ENCODE measurements around the gene IL5. TPM values are rescaled to one million over a fixed set of nuclear protein-coding genes. Genes with fewer than 3 reads are reported as not detected.

The IL5 gene
- total RNA-seq, 1 experiment from 2014 or later, result not detected

GRCh38 chr5:132559383-132560060 lies 16.2 kb upstream of the IL5 start:
- Histone ChIP-seq H3K9me3 (ENCODE audit: control insufficient read depth, insufficient read depth, low read depth, low read length) (no peaks in the 10 kb centered on the region), H3K4me3 (ENCODE audit: low read depth in 2 of 2, low read length in 2 of 2) (peak overlapping the region in 1 of 2 experiments; percentile 69; a peak in 2 of 4 replicates), H3K36me3 (ENCODE audit: control insufficient read depth, insufficient read depth, low read length) (peaks cover 20% of the 10 kb centered on the region), H3K27me3 (ENCODE audit: control insufficient read depth, insufficient read depth, low read length) (no peaks in the 10 kb centered on the region), H3K27ac (ENCODE audit: low read length) (no peak overlapping the region; the same call in 1 of the 2 replicates), H3K4me1 (ENCODE audit: control insufficient read depth, insufficient read depth, low read length) (peaks cover 13% of the 10 kb centered on the region; the same call in 1 of the 2 replicates)
- CTCF ChIA-PET, result no interaction called here
- POLR2A ChIA-PET, result no interaction called here
- intact Hi-C loops (cut with micrococcal nuclease; ENCODE audit: unreplicated experiment), result no loop called here
- TF ChIP-seq REST (IDR thresholded peaks at IDR 0.05; ENCODE audit: insufficient read depth in 1 of 2, low read depth in 2 of 2, low read length in 1 of 2) (no peak), CTCF (IDR thresholded peaks at IDR 0.05) (no peak), SIN3A (IDR thresholded peaks at IDR 0.05; ENCODE audit: borderline replicate concordance, insufficient read depth, low read depth, low read length) (no peak), TCF7L2 (IDR thresholded peaks at IDR 0.05; ENCODE audit: low read depth, low read length) (no peak), POLR2AphosphoS5 (IDR thresholded peaks at IDR 0.05; ENCODE audit: low read depth, low read length) (no peak)
- no peak for ATAC-seq
- BruUV-seq (replicated peaks), result TSS peak; percentile 4
- in situ Hi-C loops (cut with HindIII; ENCODE audit: low pct_unique_long_range_greater_than_20kb, low sequenced_read_pairs), result no loop called here
- no peak for DNase-seq (ENCODE audit: low read depth, low spot score)

DNA sequence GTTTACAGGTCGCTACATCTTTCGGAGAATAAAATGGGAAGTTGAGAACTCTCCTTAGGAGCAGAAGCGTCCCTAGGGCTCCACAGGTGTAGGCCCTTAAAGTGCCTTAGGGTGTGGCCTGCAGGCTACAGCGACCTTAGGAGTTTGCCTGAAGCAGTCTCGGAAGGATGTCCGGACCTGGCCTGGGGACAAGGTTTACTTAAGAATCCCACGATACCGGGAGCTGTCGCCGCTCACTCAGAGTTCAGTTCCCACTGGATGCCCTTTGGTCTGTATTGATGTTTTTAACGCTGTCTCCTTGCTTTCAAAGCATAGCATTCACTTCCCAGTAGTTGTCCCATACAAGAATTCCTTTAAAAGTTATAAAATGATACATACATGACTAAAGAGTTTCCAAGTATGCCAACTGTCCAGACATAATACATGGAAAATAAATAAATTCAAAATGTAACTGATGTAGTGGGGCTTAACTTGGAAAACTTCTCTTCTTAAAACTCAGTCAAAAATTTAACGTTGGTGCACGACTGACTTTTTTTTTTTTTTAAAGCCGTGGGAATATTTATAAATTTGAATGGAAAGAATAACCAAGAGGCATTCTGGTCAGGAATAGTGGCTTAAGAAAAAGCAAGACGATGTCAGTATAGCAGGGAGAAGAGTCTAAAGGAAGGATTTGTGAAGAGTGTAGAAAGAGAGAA lies 14.3 kb upstream of the IL5 start:
- BruUV-seq (replicated peaks), result no TSS peak
- H3K4me1 ChIP-seq (ENCODE audit: control insufficient read depth, insufficient read depth, low read length), result peaks cover 13% of the 10 kb centered on the region; the same call in 1 of the 2 replicates
- peak; percentile 65 for ATAC-seq
- TF ChIP-seq CTCF (IDR thresholded peaks at IDR 0.05) (no peak), SIN3A (IDR thresholded peaks at IDR 0.05; ENCODE audit: borderline replicate concordance, insufficient read depth, low read depth, low read length) (no peak), REST (IDR thresholded peaks at IDR 0.05; ENCODE audit: insufficient read depth in 1 of 2, low read depth in 2 of 2, low read length in 1 of 2) (no peak), TCF7L2 (IDR thresholded peaks at IDR 0.05; ENCODE audit: low read depth, low read length) (no peak), POLR2AphosphoS5 (IDR thresholded peaks at IDR 0.05; ENCODE audit: low read depth, low read length) (no peak)
- intact Hi-C loops (cut with micrococcal nuclease; ENCODE audit: unreplicated experiment) (no loop called here), in situ Hi-C loops (cut with HindIII; ENCODE audit: low pct_unique_long_range_greater_than_20kb, low sequenced_read_pairs) (no loop called here)
- peak; percentile 43 for DNase-seq (ENCODE audit: low read depth, low spot score)
- H3K4me3 ChIP-seq (ENCODE audit: low read depth in 2 of 2, low read length in 2 of 2), result peak overlapping the region; percentile 69 to 88
- no peaks in the 10 kb centered on the region for H3K9me3 ChIP-seq (ENCODE audit: control insufficient read depth, insufficient read depth, low read depth, low read length)
- H3K36me3 ChIP-seq (ENCODE audit: control insufficient read depth, insufficient read depth, low read length), result peaks cover 16% of the 10 kb centered on the region
- POLR2A ChIA-PET, result no interaction called here
- H3K27me3 ChIP-seq (ENCODE audit: control insufficient read depth, insufficient read depth, low read length), result no peaks in the 10 kb centered on the region
- peak overlapping the region; percentile 96 for H3K27ac ChIP-seq (ENCODE audit: low read length)
- CTCF ChIA-PET, result interaction anchor here (0.8 kb wide), 1 partner anchor 31 kb away, joined by 4 read pairs; no protein-coding TSS in a partner anchor

Data from Panc1 (cell line).